HEK293 (cell line): ENCODE data around the gene FNTB.

Experiments
- CTCF ChIP-seq: fragments of 450-650 bp; formaldehyde crosslinking; IDR thresholded peaks from 2 replicates; pipeline ENCODE4 v1.5.1; 2016; ENCODE audit warnings: missing biosample characterization, missing genetic modification characterization
- KLF10 ChIP-seq: fragments of 450-650 bp; IDR thresholded peaks from 2 replicates; pipeline ENCODE4 v1.5.1; 2018; ENCODE audit warnings: missing biosample characterization, mild to moderate bottlenecking, missing genetic modification characterization
- KLF8 ChIP-seq: fragments of 450-650 bp; formaldehyde crosslinking; IDR thresholded peaks from 2 replicates; pipeline ENCODE4 v1.5.1; 2016; ENCODE audit warnings: missing biosample characterization, missing genetic modification characterization
- SCRT1 ChIP-seq: fragments of 450-650 bp; formaldehyde crosslinking; IDR thresholded peaks from 2 replicates; pipeline ENCODE4 v1.5.1; 2016; ENCODE audit warnings: missing biosample characterization, missing genetic modification characterization, borderline replicate concordance
- SP2 ChIP-seq: fragments of 450-650 bp; formaldehyde crosslinking; IDR thresholded peaks from 2 replicates; pipeline ENCODE4 v1.5.1; 2016; ENCODE audit warnings: missing biosample characterization, missing genetic modification characterization
- YY1 ChIP-seq: fragments of 450-650 bp; formaldehyde crosslinking; IDR thresholded peaks from 2 replicates; pipeline ENCODE4 v1.5.1; 2018; ENCODE audit warnings: missing biosample characterization, missing genetic modification characterization
- ZBTB1 ChIP-seq: fragments of 450-650 bp; formaldehyde crosslinking; IDR thresholded peaks from 2 replicates; pipeline ENCODE4 v1.5.1; 2016; ENCODE audit warnings: missing biosample characterization, missing genetic modification characterization
- ZNF423 ChIP-seq: fragments of 450-650 bp; formaldehyde crosslinking; IDR thresholded peaks from 2 replicates; pipeline ENCODE4 v1.5.1; 2016; ENCODE audit warnings: missing biosample characterization, missing genetic modification characterization
- ZNF449 ChIP-seq: fragments of 450-650 bp; formaldehyde crosslinking; IDR thresholded peaks from 2 replicates; pipeline ENCODE4 v1.5.1; 2017; ENCODE audit warnings: missing biosample characterization, mild to moderate bottlenecking, missing genetic modification characterization, moderate library complexity
- ZSCAN18 ChIP-seq: fragments of 450-650 bp; formaldehyde crosslinking; IDR thresholded peaks from 2 replicates; pipeline ENCODE4 v1.5.1; 2016; ENCODE audit warnings: missing biosample characterization, missing genetic modification characterization

GRCh38 chr14:64994540-64994939 is 7.8 kb downstream of the FNTB start:
- TF ChIP-seq ZBTB1 (tag by site-specific recombination) (no peak), SP2 (no peak), CTCF (tag by site-specific recombination) (no peak), ZNF423 (tag by site-specific recombination) (no peak), ZNF449 (tag by site-specific recombination) (no peak), ZSCAN18 (tag by site-specific recombination) (no peak), SCRT1 (tag by site-specific recombination) (no peak), KLF8 (tag by site-specific recombination) (no peak), KLF10 (no peak), YY1 (tag by site-specific recombination) (no peak)
